Inferior parietal cortex (tissue), 1 donor: Measurements from ENCODE around the gene SYPL1.

Experiments used
- DNase-seq: peaks from one replicate; pipeline ENCODE4 v3.0.0-alpha.2; 2016; ENCODE audit errors: extremely low spot score

Gene SYPL1

DNA sequence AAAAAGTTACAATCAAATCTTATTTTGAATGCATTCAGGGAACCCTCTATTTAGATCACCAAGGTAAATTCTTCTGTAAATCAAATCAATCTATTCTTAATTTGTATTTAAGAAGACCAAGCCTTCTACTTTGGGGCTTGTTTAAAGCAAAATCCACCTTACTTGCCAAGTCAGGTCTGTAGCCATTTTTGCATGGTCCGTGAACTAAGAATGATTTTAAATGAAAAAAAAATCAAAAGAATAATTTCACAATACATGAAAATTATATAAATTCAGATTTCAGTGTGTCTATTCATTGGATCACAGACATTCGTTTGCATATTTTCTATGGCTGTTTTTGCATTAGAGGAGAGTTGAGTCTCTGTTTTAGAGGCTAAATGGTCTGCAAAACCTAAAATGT lies 59.4 kb downstream of the SYPL1 start:
- no peak for DNase-seq

DNA sequence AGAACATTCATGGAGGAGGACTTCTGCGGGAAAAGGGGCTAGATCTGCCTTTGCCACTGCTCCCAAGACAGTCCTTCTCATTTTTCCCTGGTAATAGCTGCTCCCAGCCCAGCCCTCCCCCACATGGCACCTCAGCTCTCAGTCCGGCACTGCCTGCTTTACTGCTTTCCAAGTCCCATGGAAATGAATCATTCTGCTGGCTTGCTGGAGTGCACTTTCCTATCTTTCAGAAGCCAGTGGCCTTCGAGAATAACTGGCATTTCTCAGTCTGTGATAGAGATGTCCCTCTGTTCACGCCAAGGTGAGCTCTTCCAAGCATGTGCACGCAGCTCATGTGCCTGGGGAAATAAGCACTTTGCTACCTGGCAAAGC lies 61.4 kb downstream of the SYPL1 start:
- DNase-seq, result no peak

DNA sequence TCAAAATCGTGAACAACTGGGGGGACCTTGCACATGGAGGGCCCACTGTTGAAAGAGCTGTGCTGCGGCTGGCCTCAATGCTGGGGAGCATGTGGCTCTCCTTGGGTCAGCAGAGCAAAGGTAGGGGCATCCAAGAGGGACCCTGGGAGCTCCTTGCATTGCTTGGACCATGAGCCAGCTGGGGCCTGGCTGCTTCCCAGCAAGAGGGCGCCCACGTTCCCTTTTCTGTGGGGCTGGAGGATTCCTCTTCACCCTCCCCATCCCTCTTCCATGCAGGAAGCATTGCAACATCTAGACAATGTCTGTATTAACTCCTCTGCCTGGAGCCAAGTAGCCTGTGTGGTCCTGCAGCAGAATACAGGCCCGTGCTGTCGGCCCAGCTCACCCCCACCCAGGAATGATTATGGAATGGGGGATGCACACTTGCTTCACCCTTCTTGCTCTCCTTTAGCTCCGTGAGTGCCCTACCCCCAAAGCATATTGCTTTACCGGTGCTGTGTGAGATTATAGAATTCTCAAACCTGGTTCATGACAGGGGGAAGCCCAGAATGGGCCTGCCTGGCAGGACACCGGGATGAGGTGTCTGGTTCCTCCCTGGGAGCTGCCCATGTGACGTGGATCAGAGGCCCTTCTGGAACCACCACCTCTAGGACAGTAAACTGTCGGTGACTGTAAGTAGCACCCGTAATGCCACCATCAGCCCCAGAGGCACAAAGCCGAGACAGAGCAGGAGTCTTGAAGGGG lies 61.9 kb downstream of the SYPL1 start:
- no peak for DNase-seq

DNA sequence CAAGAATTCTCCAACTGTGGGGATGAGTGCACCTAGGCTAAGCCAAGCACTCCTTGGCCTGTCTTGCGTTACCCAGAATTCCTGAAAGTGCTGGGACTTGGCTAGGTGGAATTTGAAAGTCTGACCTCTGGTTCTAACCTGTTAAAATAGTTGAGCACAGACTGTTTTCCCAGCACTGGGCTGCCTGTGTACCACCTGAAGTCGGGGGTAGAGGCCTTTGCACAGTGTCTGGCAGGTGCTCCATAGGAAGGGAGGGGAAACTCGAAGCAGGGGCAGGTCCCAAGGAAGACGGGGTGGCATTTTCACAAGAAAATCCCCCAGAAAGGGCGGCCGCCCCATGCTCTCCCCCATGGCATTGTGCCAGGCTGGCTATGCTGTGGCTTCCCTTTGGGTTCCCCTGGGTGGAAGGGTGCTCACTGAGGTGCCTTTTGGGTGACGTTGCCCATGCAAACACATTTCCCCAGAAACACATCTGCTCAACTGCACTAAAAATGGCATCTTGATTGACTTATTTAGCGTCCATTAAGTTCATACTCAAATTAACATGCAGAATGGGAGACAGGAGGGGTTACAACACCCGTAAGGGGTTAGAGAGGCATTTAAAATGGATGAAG lies 62.9 kb downstream of the SYPL1 start:
- no peak for DNase-seq

DNA sequence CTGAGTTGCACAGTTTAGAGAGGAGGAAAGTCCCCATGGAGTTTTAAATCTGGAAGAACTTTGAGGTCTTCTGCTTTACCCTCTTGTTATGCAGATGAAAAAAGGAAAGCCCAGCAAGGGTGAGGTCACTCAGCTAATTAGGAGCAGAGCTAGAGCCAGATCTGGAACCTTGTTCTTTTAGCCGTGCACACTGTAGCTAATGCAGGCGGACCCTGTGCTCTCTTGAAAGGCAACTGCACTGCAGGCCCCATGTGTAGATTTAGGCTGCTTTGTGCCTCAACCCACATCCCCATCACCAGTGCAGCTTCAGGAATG lies 63.4 kb downstream of the SYPL1 start:
- DNase-seq, result no peak

DNA sequence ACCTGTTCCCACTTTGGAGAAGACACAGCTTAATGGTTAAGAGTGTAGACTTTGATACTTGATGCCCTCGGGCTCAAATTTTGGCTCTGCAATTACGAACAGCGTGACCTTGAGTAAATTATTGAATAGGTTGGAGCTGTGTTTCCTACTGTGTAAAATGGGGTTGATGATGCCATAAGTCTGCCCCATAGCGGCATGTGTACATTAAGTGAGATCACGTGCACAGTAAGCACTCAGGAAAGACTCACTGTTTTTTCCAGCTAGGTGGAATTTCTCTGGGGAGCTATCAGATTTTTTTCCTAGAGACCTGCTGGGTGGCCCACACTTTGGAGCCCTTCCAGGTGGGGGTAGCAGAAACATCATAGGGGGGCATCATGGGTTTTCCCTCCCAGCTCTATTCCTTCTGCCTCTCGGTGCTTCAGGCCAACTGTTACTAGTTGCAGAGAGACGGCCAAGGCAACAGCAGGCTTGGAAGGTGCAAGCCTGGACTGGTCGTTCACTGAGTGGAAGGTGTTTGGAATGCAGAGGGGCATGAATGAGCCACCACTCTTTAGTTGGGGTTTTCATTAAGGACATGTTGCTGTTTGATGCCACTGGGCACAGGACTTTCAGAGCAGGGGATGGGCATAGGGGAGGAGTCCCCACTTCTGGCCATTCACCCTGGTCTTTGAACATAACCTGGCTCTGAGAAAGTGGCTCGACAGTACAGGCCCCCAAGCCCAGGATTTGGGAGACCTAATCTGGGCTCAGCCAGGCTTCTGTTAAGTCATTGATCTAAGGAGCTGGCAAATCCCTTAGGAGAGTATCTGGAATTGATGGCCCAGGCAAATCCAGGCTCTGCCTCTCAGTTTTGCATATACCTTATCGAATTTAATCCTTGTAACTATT lies 64.0 kb downstream of the SYPL1 start:
- DNase-seq, result no peak

DNA sequence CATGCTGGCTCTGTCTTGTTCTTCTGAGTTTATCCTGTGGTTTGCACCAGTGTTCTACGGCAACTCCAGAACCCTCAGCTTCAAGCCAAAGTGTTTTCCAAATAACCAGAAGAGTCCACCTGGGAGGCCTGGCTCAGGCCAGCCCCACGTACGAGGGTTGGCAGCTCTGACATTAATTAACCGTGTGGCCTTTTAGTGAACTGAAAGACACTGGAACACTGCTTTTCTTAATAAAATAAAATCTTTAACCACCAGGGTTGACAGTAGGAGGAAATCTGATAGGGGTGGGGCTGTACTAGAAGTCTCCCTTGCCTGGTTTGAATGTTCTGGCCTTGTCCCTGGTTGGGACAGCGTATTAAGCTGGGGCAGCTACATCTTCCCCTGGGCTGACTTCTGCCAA lies 64.9 kb downstream of the SYPL1 start:
- DNase-seq, result no peak

DNA sequence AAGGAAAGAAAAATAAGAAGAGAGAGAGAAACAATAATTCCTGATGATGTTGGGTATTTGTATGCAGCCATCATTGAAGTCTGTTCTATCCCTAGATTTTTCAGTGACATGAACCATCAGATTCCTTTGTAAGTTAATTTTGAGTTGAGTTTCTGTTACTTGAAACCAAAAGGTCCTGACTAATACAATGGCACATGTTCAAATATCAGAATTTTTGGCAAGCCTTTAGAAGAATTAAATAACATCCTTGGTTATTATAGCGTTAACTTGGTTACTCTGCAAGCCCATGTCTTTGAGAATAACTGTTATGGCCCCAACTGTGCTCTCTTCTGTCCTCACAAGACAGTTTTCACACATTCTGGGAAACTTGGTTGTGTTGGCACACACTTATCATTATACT lies 66.5 kb downstream of the SYPL1 start:
- no peak for DNase-seq

DNA sequence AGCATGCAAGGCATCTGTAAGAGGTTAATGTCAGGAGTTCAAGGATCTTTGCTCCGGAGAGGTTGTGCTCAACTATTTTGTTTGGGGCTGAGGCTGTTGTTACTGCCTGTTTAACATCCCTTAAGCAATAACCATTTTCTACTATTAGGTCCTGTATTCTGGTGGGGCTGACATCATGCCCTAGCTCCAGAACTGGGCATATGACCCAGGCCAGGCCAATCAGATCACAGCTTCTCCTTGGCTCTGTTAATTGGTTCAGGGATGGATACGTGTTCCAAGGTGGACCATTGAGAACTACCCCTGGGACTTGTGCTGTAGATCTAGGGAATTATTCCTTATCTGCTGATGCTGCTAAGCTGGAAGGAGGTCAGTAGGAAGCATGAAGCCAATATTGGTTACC lies 67.0 kb downstream of the SYPL1 start:
- no peak for DNase-seq

DNA sequence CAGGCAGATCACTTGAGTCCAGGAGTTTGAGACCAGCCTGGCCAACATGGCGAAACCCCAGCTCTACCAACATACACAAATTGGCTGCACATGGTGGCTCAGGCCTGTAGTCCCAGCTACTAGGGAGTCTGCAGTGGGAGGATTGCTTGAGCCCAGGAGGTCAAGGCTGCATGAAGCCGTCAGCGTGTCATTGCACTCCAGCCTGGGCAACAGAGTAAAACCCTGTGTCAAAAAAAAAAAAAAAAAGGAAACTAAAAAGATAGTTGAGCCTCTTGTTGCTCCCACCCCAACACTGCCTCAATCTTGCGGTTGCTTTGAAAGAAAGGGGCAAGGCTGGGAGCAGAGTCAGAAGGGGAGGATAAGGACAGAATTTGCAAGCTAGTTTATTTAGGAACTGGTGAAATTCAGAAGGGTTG lies 69.9 kb downstream of the SYPL1 start:
- DNase-seq, result no peak

DNA sequence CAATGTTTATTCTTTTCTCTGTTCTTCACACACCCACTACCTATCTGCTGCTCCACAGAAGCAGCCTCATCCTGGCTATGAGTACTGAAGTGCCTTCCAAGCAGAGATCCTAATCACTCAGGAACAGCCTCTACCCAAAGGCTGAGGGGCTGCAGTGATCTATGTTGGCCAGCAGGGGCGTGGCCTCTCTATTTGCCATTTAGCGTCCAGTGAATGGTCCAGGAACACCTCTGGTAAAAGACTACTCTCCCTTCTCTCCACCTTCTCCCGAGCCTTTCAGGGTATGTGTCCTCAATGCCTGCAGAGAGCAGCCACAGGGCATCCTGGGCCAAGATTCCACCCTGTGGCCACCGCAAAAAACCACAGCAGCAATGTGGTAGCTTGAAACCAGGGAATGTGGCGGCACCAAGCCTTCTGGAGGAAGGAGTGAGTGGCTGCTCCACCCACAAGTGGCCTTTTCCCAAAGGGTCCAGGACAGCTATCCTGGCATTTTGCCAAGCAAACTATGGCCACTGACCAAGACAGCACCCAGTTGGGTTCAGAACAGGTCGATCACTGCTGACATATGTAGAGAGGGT lies 70.9 kb downstream of the SYPL1 start:
- peak; percentile 65 for DNase-seq
